Measurements from ENCODE around the gene TNFAIP3. TPM values are rescaled to one million over a fixed set of nuclear protein-coding genes. Genes with fewer than 3 reads are reported as not detected.

Gene TNFAIP3
- total RNA-seq, 1 experiment from 2014 or later, result 1.7 TPM

Other genes with a start within 250 kb of the TNFAIP3 start
- 27.9 and 28.5 TPM in 2 replicates for gene PERP, start 240.2 kb downstream of the TNFAIP3 start, total RNA-seq (2014; rRNA removed; shearing (Covaris generic))

Data from H7 (cell line).